ENCODE measurements around the gene IGFL1.
"Not testable (repeated sequence)": the region's sequence is repeated elsewhere in the genome, so short reads cannot be mapped to it uniquely, and the experiment has no call there.

Gene IGFL1

DNA sequence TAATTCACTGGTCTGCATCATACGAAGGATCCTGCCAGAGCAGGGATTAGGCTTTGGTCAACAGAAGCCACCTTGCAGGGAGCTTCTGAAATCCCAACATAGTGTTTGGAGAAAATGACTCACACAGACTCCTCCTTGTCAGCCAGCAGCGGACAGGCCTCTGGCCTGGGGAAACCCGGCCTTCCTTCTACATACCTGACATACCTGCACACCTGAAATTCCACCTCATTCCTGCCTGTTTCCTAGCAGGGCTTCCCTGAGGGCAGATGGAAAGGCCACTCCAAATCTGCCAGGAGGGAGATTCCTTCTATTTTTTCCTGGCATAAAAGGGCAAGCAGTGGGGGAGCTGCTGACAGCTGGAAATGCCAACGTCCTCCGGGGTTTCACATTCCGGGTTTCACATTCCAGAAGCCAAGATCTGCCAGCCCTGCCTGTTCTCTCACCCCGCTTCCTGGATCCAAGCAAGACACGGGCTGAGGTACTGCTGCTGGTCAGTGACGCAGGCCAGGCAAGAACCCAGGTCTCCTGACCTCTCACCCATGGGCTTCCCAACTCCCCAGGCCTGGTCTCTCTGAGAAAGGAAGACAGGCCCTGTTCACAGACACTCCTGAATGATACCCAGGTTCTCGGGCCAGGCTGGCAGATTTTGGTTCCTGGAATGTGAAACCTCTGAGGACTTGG lies 18.2 kb upstream of the IGFL1 start:
- no peak for DNase-seq
- H3K36me3 ChIP-seq (replicated peaks), result no peaks in the 10 kb centered on the region
- H3K4me3 ChIP-seq (ENCODE audit: low read depth, low read length), result no peak overlapping the region
- in situ Hi-C loops (cut with HindIII; ENCODE audit: low pct_ligation_motif_present, low sequenced_read_pairs), result no loop called here
- H3K27ac ChIP-seq, result no peak overlapping the region
- TF ChIP-seq, protein P1, sequence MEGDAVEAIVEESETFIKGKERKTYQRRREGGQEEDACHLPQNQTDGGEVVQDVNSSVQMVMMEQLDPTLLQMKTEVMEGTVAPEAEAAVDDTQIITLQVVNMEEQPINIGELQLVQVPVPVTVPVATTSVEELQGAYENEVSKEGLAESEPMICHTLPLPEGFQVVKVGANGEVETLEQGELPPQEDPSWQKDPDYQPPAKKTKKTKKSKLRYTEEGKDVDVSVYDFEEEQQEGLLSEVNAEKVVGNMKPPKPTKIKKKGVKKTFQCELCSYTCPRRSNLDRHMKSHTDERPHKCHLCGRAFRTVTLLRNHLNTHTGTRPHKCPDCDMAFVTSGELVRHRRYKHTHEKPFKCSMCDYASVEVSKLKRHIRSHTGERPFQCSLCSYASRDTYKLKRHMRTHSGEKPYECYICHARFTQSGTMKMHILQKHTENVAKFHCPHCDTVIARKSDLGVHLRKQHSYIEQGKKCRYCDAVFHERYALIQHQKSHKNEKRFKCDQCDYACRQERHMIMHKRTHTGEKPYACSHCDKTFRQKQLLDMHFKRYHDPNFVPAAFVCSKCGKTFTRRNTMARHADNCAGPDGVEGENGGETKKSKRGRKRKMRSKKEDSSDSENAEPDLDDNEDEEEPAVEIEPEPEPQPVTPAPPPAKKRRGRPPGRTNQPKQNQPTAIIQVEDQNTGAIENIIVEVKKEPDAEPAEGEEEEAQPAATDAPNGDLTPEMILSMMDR (IDR thresholded peaks at IDR 0.05; ENCODE audit: low read depth, low read length, missing control alignments), result no peak
- H3K27me3 ChIP-seq (replicated peaks), result peaks cover 25% of the 10 kb centered on the region

DNA sequence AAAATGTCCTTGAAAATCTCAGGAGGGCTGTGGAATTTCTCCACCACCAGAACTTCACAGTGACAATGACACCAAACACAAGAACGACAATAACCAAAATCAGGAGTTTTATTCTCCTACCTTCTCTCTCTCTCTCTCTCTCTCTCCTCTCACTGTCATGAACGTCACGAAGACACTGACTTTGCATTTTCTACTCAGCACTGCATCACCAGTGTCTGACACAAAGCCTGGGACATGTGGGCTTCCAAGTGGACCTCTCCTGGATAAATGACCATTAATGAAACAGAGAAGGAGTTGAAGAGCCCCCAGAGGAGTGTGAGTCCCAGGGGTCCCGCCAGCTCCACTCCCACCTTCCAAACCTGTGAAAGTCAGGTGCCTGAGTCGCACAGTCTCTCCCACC lies 16.9 kb upstream of the IGFL1 start:
- H3K27me3 ChIP-seq (replicated peaks), result peaks cover 25% of the 10 kb centered on the region
- H3K27ac ChIP-seq; H3K4me3 ChIP-seq (ENCODE audit: low read depth, low read length); H3K36me3 ChIP-seq (replicated peaks); in situ Hi-C loops (cut with HindIII; ENCODE audit: low pct_ligation_motif_present, low sequenced_read_pairs); DNase-seq: not testable (repeated sequence)

DNA sequence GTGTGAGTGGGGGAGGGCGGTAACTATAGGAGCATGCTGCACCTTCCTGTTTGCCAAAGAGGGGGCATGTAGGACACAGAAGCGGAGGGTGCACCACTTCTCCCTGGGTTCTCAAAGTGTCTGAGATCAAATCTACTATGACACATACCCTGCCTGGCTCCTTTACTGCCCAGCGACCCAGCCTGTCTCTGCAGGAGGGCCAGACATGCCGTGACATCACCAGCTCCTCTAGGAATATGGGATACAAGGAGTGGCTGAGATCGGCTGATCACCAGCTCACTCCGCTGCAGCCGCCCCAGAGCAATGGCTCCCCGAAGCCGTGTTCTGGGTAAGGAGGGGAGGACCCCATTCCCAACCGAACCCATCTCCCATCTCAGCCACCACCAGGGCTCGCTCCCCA lies 16.4 kb upstream of the IGFL1 start:
- TF ChIP-seq, protein P1 (IDR thresholded peaks at IDR 0.05; ENCODE audit: low read depth, low read length, missing control alignments), result no peak
- in situ Hi-C loops (cut with HindIII; ENCODE audit: low pct_ligation_motif_present, low sequenced_read_pairs), result no loop called here
- Histone ChIP-seq H3K27ac (no peak overlapping the region), H3K4me3 (ENCODE audit: low read depth, low read length) (no peak overlapping the region), H3K36me3 (replicated peaks) (no peaks in the 10 kb centered on the region), H3K27me3 (replicated peaks) (peaks cover 23% of the 10 kb centered on the region)
- no peak for DNase-seq

DNA sequence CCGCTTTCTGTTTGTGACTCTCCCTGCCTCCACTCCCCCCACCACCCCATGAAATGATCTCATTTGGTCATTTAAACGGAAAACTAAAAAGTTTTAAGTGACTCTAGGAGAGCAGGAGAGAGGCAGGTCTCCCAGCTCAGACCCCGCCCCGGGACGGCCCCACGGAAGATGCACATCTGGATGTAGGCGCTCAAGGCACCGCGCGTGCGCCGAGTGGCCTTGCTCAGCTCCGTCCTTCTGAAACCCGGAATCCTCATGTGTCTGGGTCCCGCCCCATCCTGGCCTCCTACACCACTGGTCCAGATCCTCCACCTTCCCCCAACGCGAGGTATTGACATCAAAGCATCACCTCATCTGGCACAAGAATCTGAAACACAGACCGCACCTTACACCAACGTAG lies 15.7 kb upstream of the IGFL1 start:
- no peak for DNase-seq
- H3K36me3 ChIP-seq (replicated peaks), result no peaks in the 10 kb centered on the region
- no peak overlapping the region for H3K4me3 ChIP-seq (ENCODE audit: low read depth, low read length)
- H3K27ac ChIP-seq, result no peak overlapping the region
- TF ChIP-seq, protein P1 (IDR thresholded peaks at IDR 0.05; ENCODE audit: low read depth, low read length, missing control alignments), result no peak
- peaks cover 21% of the 10 kb centered on the region for H3K27me3 ChIP-seq (replicated peaks)
- in situ Hi-C loops (cut with HindIII; ENCODE audit: low pct_ligation_motif_present, low sequenced_read_pairs), result no loop called here

DNA sequence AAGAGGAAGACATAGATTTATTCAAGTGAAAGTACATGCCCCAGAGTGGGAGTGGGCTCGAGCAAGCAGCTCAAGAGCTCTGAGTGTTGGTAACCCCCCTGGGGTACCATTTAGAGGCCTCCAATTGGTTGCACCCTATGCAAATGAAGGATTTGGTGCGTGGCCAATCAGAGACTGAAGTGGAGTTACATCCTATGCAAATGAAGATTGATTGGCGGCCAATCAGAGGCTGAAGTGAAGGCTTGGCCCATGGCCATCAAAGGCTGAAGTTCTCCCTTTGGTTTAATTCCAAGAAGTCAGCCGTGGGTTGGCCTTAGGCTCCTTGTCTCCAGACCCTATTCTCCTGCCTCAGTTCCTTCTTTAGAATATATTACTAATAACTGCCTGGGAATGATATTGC lies 12.9 kb upstream of the IGFL1 start:
- Histone ChIP-seq H3K4me3 (ENCODE audit: low read depth, low read length) (no peak overlapping the region), H3K36me3 (replicated peaks) (no peaks in the 10 kb centered on the region), H3K27me3 (replicated peaks) (peaks cover 6% of the 10 kb centered on the region), H3K27ac (no peak overlapping the region)
- no peak for DNase-seq
- in situ Hi-C loops (cut with HindIII; ENCODE audit: low pct_ligation_motif_present, low sequenced_read_pairs), result no loop called here
- TF ChIP-seq, protein P1 (IDR thresholded peaks at IDR 0.05; ENCODE audit: low read depth, low read length, missing control alignments), result no peak

DNA sequence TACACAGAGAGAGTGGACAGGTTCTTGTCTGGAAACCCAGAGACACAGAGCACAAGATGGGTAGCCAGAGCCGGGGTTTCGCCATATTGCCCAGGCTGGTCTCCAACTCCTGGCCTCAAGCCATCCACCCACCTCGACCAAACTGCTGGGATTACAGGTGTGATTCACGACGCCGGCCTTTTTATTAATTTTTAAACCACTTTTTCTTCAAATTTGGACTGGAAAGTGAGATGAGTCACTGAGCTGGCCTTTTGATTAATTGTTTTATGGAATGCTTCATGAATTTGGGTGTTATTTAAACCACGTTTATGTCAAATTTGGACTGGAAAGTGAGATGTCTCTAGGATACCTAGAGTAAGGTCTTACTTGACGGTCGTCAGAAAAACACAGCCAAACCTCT lies 12.1 kb upstream of the IGFL1 start:
- TF ChIP-seq, protein P1 (IDR thresholded peaks at IDR 0.05; ENCODE audit: low read depth, low read length, missing control alignments), result no peak
- Histone ChIP-seq H3K27ac (no peak overlapping the region), H3K36me3 (replicated peaks) (no peaks in the 10 kb centered on the region), H3K4me3 (ENCODE audit: low read depth, low read length) (no peak overlapping the region), H3K27me3 (replicated peaks) (peaks cover 2% of the 10 kb centered on the region)
- DNase-seq, result no peak
- in situ Hi-C loops (cut with HindIII; ENCODE audit: low pct_ligation_motif_present, low sequenced_read_pairs), result no loop called here
